Prostate gland (tissue), 2 donors: ENCODE measurements around the gene SSC5D. TPM values are rescaled to one million over a fixed set of nuclear protein-coding genes. Genes with fewer than 3 reads are reported as not detected.
"Not testable (repeated sequence)": the region's sequence is repeated elsewhere in the genome, so short reads cannot be mapped to it uniquely, and the experiment has no call there.

Experiments
- DNase-seq: peaks from one replicate; pipeline ENCODE4 v3.0.0-alpha.2; 2019; ENCODE audit warnings: low spot score
- H3K27ac ChIP-seq, 2 donors: fragments of 200-600 bp; sonication (generic); 2 replicates each; pipeline ENCODE4 v1.5.1; 2017 to 2019
- H3K27me3 ChIP-seq: fragments of 200-600 bp; sonication (generic); replicated peaks from 2 replicates; pipeline ENCODE4 v1.5.1; 2019; ENCODE audit not compliant: insufficient read depth
- H3K36me3 ChIP-seq, 2 donors: fragments of 200-600 bp; sonication (generic); 1 replicate in 1 of 2; 2 replicates in 1 of 2; pipeline versions ENCODE4 v1.5.1 to v1.8.1; 2017 to 2019
- H3K4me1 ChIP-seq: fragments of 200-600 bp; sonication (generic); replicated peaks from 2 replicates; pipeline ENCODE4 v1.5.1; 2019
- H3K4me3 ChIP-seq, 2 donors: fragments of 200-600 bp; sonication (generic); 2 replicates each; pipeline ENCODE4 v1.5.1; 2017 to 2019
- H3K9me3 ChIP-seq: fragments of 200-600 bp; sonication (generic); 2 replicates; pipeline ENCODE4 v1.5.1; 2017
- CTCF ChIP-seq, 4 experiments: fragments of 200-600 bp in 2 of 4; fragments of 450-650 bp in 2 of 4; sonication (generic) in 2 of 4; IDR thresholded peaks; 1 replicate in 3 of 4; 2 replicates in 1 of 4; pipeline ENCODE4 v1.5.1; 2016 to 2019; ENCODE audit warnings: antibody characterized with exemption in 4 of 4, mild to moderate bottlenecking in 2 of 4, moderate library complexity in 2 of 4
- POLR2A ChIP-seq: fragments of 450-650 bp; IDR thresholded peaks from one replicate; pipeline ENCODE4 v1.6.1; 2016; ENCODE audit warnings: antibody characterized with exemption, mild to moderate bottlenecking
- POLR2AphosphoS5 ChIP-seq: sonication (generic); formaldehyde crosslinking; IDR thresholded peaks from one replicate; pipeline ENCODE4 v1.6.1; 2017; ENCODE audit warnings: antibody characterized with exemption
- whole genome bisulfite sequencing: methylation state at CpG from one replicate; pipeline ENCODE4 v1.1.5; 2018; 5-methylcytosine and 5-hydroxymethylcytosine counted together
- intact Hi-C: fragments of 100-400 bp; cut with DNase I; formaldehyde crosslinking; loops from one replicate; pipeline ENCODE4 v1.14.2; 2022
- total RNA-seq, 2 donors: library from RNA; depleted of rRNA; stranded (reverse); fragments of >200 nt; gene quantifications; one replicate each; pipeline ENCODE4 v1.1.0, GENCODE V29; 2016

The SSC5D gene
- total RNA-seq, 2 donors from 2014 or later, result 5.6 to 8.6 TPM

GRCh38 chr19:55529636-55530234 is 41.5 kb downstream of the SSC5D start:
- Histone ChIP-seq H3K4me1 (peaks cover 5% of the 10 kb centered on the region), H3K27ac (no peak overlapping the region), H3K4me3 (no peak overlapping the region), H3K27me3 (no peaks in the 10 kb centered on the region), H3K9me3 (no peaks in the 10 kb centered on the region), H3K36me3 (no peaks in the 10 kb centered on the region)
- WGBS, result 91% methylated on average over 55 of the region's 56 CpGs
- TF ChIP-seq POLR2AphosphoS5, result no peak
- no peak for TF ChIP-seq POLR2A
- no peak for TF ChIP-seq CTCF (IDR thresholded peaks at IDR 0.05)
- intact Hi-C loops, result no loop called here
- DNase-seq, result no peak

GRCh38 chr19:55530996-55531395 is 42.8 kb downstream of the SSC5D start:
- Histone ChIP-seq H3K4me3 (no peak overlapping the region), H3K27me3 (no peaks in the 10 kb centered on the region), H3K27ac (no peak overlapping the region), H3K4me1 (peaks cover 5% of the 10 kb centered on the region), H3K9me3 (no peaks in the 10 kb centered on the region), H3K36me3 (no peaks in the 10 kb centered on the region)
- WGBS, result 91% methylated on average over 26 of the region's 26 CpGs
- no peak for DNase-seq
- TF ChIP-seq POLR2A (no peak), CTCF (IDR thresholded peaks at IDR 0.05) (no peak), POLR2AphosphoS5 (no peak)
- intact Hi-C loops, result no loop called here

GRCh38 chr19:55534280-55534679 is 46.0 kb downstream of the SSC5D start:
- H3K4me1 ChIP-seq, intact Hi-C loops, H3K27me3 ChIP-seq, H3K36me3 ChIP-seq, H3K27ac ChIP-seq, H3K4me3 ChIP-seq, DNase-seq, H3K9me3 ChIP-seq: not testable (repeated sequence)
- WGBS, result 89% methylated on average over 7 of the region's 7 CpGs

- Histone ChIP-seq H3K4me3 (no peak overlapping the region), H3K27ac (no peak overlapping the region), H3K27me3 (no peaks in the 10 kb centered on the region), H3K36me3 (no peaks in the 10 kb centered on the region), H3K4me1 (no peaks in the 10 kb centered on the region), H3K9me3 (no peaks in the 10 kb centered on the region)
- intact Hi-C loops, result no loop called here
- DNase-seq, result no peak
- WGBS, result 87% methylated on average over 12 of the region's 12 CpGs
- no peak for TF ChIP-seq CTCF (IDR thresholded peaks at IDR 0.05)
- no peak for TF ChIP-seq POLR2AphosphoS5
- TF ChIP-seq POLR2A, result no peak
Observed at GRCh38 chr19:55535173-55535964, 47.1 kb downstream of the SSC5D start.

GRCh38 chr19:55535965-55536350 is 47.7 kb downstream of the SSC5D start:
- WGBS, result 82% methylated on average over 22 of the region's 22 CpGs
- H3K4me3 ChIP-seq, result no peak overlapping the region
- intact Hi-C loops, result no loop called here
- H3K9me3 ChIP-seq, result no peaks in the 10 kb centered on the region
- no peaks in the 10 kb centered on the region for H3K36me3 ChIP-seq
- no peak for DNase-seq
- H3K27ac ChIP-seq, result no peak overlapping the region
- H3K27me3 ChIP-seq, result no peaks in the 10 kb centered on the region
- no peaks in the 10 kb centered on the region for H3K4me1 ChIP-seq
- TF ChIP-seq POLR2A (no peak), POLR2AphosphoS5 (no peak), CTCF (IDR thresholded peaks at IDR 0.05) (no peak)
